ENCODE data around the gene SLC6A18. TPM values are rescaled to one million over a fixed set of nuclear protein-coding genes. Genes with fewer than 3 reads are reported as not detected.

Gene SLC6A18
- polyA plus RNA-seq (2014; cell fraction: cytosol; rRNA removed): not detected in 2 replicates
- polyA plus RNA-seq (2014; cell fraction: nucleus; rRNA removed): not detected in 2 replicates

- DNase-seq (ENCODE audit: low spot score): no peak
Measured at GRCh38 chr5:1225081-1225480, at the start of gene SLC6A18. Gene SLC6A18, plus strand, starts transcription at chr5:1225381. Its CDS starts 97 bp downstream, at chr5:1225478.

DNA sequence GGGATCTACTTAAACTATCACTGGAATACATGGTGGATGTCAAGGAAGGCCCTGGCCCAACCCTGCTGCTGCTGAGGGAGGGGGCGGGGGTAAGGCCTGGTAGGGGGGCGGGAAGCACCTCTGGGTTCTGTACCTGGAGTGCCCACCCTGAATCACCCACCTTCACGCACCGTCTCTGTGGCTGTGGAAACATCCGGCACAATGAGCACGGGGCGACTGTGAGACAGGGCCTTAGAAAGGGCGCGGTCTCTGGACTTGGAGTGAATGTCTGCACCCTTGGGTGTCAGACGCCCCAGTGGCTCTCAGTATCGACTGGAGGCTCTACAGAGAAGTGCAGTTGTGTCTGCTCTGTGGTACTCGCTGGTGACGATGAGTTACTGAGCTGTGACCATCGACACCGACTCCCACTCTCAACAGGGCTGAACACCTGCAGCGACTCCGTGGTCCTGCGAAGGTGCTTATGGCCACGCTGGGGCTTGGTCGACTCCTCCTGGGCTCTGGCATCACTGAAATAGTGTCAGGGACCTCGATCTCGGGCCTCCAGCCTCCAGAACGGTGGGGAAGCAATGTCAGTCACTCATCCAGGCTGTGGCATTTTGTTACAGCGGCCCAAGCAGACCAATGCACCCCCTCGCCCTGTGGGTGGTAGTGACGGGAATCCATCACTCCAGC, 49.2 kb upstream of the SLC6A18 start:
- DNase-seq (ENCODE audit: low spot score): no peak

- peak; percentile 54 for DNase-seq (ENCODE audit: low spot score)
Measured at GRCh38 chr5:1176473-1177391, 48.4 kb upstream of the SLC6A18 start.

- no peak for DNase-seq (ENCODE audit: low spot score)
Measured at GRCh38 chr5:1177826-1178528, 47.2 kb upstream of the SLC6A18 start.

DNA sequence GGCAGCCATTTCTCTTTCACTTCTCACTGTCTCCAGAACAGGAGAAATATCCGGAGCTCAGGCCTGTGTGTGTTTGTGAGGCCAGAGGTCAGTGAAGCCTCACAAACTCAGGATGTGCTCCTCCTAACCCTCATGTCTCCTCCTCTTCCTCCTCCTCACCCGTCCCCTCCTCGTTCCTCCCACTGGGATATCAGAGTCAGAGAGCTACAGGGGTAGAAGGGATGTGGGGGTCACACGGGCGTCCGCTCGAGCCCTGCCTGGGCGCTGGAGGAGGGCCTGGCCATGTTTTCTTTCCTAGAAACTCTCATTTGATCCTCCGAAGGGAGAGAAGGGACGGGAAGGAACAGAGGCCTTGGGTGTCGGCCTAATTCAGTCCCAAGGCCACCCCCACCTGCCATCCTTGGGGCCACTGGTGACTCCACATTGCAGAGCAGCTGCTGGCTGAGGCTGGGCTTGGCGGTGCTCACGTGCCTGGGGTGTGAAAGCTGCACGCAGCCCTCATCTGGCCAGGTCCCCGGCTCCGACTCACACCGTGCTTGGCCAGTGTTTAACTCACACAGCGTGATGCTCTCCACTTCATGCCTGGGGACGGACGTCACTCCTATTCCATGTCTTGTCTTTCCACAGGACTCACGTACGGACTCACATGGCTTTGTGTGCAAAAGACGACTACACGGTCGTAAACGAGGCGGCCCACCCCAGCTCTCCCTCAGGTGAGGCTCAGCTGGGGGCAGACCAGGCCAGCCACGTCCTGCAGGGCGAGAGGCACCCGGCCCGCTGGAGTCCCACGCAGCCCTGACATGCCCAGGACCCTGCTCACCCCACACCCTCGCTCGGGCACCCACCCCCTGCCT, 46.4 kb upstream of the SLC6A18 start:
- DNase-seq (ENCODE audit: low spot score): no peak

GRCh38 chr5:1179383-1179715, 45.8 kb upstream of the SLC6A18 start:
- DNase-seq (ENCODE audit: low spot score): no peak

- DNase-seq (ENCODE audit: low spot score): no peak
Measured at GRCh38 chr5:1180096-1180495, 45.1 kb upstream of the SLC6A18 start.

- no peak for DNase-seq (ENCODE audit: low spot score)
Measured at GRCh38 chr5:1180841-1181271, 44.3 kb upstream of the SLC6A18 start.

GRCh38 chr5:1181451-1182359, 43.5 kb upstream of the SLC6A18 start:
- DNase-seq (ENCODE audit: low spot score): no peak

DNA sequence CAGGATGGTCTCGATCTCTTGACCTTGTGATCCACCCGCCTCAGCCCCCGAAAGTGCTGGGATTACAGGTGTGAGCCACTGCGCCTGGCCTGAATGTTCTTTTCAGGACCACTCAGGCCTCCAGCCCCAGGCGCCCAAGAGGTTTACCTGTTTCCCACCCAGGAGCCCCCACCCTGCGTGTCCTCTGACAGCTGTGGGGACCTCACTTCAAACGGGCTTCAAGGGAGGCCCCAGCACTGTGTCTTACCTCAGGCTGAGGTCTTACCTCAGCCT, 42.9 kb upstream of the SLC6A18 start:
- no peak for DNase-seq (ENCODE audit: low spot score)

DNA sequence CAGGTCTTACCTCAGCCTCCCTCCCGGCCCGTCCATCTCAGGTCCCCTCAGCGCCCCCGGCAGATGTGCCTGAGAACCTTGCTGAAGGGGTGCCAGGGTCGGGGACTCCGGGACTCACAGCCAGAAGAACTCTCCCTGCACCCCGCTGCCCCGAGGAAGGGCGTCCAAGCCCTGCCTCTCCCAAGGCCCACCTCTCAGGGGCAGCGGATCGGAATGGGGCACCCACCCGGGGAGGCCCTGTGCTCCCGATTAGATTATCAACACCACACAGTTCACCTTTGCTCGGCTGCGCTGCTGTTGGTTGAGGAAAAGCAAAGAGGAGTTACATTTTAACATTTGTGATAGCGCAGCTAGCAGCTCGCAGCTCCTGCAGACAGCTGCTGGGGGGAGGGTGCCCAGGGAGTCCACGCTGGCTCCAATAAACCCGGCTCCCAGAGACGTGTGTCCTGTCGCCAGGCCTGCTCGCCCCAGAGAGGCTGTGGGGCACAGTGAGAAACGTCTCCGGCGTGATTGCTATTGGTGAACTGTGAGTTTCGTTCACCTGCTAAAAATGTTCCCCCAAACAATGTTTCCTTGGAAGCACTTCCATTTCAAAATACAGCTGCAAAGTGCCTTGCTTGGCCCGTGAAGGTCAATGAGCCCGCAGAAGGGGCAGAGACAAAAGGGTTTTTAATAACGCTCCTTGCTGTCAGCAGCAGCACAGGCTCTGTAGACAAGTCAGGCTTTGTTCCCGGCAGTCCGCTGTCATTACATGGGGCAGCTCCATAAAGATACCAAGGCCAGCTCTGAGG, 42.4 kb upstream of the SLC6A18 start:
- DNase-seq (ENCODE audit: low spot score): no peak

GRCh38 chr5:1183424-1184162, 41.6 kb upstream of the SLC6A18 start:
- DNase-seq (ENCODE audit: low spot score): no peak

DNA sequence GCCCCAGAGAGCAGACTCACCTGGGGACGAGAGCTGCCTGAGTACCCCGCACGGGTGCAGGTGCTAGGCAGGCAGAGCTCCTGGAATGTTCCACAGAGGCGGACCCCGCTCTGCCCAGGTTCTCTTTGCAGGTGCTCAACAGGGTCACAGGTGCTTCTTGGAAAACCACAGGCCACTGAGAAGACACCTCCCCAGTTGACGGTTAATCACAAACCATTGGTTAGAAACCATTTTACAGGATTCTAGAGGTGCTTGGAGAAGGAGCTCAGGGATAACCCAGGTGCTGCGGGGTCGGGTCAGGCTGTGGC, 41.1 kb upstream of the SLC6A18 start:
- DNase-seq (ENCODE audit: low spot score): no peak

- no peak for DNase-seq (ENCODE audit: low spot score)
Measured at GRCh38 chr5:1184481-1184880, 40.7 kb upstream of the SLC6A18 start.

DNA sequence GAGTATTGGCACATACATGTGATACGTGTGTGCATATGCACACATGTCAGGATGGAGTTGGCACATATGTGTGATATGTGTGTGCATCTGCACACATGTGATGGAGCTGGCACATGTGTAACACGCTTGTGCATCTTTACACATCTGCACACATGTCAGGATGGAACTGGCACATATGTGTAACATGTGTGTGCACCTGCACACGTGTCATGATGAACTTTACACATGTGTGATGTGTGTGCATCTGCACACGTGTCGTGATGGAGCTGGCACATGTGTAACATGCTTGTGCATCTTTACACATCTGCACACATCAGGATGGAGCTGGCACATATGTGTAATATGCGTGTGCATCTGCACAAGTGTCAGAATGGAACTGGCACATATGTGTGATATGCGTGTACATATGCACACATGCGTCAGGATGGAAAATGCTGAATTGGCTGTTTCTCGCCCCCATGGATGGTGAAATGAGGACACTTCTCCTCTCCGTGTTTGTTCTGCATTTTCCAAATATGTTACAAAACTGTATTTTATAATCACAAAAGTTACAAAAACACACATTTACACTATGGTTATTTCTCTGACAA, 40.0 kb upstream of the SLC6A18 start:
- no peak for DNase-seq (ENCODE audit: low spot score)

DNA sequence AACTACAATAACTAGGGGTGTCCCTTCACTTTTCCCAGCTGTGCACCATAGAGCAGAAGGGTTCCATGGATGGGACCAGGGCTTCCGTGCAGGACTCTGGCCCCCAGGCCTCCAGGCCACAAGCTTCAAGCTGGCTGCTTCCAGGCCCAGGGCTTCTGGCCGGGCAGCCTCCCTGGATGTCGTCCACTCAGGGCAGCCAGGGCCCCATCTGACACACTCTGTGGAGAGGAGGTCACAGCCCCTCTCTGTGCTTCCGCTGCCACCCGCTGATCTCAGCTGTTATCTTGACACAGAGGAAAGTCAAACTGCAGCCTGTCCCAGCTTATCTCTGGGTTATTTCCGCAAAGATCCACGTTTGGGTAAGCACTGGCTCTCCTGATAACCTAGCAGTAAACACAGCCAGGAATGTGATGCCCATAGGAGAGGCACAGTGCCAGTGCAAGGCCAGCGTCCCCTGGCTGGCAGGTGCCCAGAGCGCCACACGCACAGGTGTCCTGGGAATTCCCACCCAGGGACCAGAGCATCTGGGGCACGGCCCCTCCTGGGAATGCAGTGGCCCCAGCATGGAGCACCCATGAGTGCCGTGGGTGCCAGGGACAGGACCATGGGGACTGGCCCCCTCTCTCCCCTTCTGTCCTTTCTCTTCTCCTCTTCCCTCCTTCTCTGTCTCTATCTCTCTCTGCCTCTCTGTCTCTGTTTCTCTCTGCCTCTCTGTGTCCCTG, 39.4 kb upstream of the SLC6A18 start:
- no peak for DNase-seq (ENCODE audit: low spot score)

DNA sequence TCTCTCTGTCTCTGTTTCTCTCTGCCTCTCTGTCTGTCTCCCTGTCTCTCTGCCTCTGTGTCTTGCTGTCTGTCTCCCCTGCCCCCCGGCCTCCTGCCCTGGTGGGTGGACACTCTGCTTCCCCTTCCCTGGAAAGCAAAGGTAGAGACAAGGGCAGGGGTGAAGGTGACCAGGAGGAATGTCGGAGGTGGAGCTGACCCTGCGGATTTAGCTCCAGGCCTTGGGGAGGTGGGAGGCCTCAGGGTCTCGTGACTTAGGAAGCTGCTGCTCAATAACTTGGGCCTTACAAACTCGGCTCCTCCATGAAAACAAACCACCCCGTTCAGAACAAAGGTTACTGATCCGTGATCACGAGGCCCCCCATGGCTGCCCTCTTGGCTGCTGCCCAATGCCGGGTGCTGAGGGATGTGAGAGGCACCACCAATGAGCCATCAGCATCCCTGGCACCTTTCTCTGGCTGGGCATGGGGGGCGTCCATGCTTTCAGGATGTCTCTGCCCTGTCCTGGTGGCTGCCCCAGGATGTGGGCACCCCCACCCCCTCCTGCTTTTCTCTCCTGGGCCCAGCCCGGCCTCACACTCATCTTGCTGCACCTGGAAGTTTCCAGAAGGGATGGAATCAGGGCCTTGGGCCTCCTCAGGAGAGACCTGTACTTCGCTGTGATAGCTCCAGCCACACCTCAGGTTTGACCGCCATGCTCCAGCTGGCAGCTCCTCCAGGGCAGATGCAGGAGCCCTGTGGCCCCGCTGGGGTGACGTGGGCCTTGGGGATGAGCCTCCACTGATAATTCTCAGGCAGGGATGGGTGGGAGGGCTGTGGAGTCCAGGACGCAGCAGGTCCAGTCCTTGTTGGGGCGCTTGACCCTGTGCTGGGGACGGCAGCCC, 38.6 kb upstream of the SLC6A18 start:
- no peak for DNase-seq (ENCODE audit: low spot score)
